Peyer's patch (tissue), 4 donors: ENCODE measurements around the gene CACNA1B.
"Not testable (repeated sequence)": the region's sequence is repeated elsewhere in the genome, so short reads cannot be mapped to it uniquely, and the experiment has no call there.

Source experiments
- CTCF ChIP-seq, 6 experiments: fragments of 450-650 bp in 4 of 6; fragments of 200-600 bp in 2 of 6; sonication (generic) in 1 of 6; IDR thresholded peaks; one replicate each; pipeline ENCODE4 v1.5.1; 2017 to 2019; ENCODE audit warnings: antibody characterized with exemption in 6 of 6, mild to moderate bottlenecking in 3 of 6, moderate library complexity in 1 of 6
- POLR2A ChIP-seq, 2 donors: fragments of 450-650 bp; IDR thresholded peaks; one replicate each; pipeline ENCODE4 v1.5.1; 2017; ENCODE audit warnings: antibody characterized with exemption in 2 of 2, mild to moderate bottlenecking in 2 of 2, moderate library complexity in 2 of 2

GRCh38 chr9:137885121-137885520, 7.5 kb downstream of the CACNA1B start:
- not testable (repeated sequence) for TF ChIP-seq CTCF, POLR2A (IDR thresholded peaks at IDR 0.05)
